A549 (cell line): ENCODE results near the gene KEAP1.

Experiments used
- CEBPB ChIP-seq, 2 experiments: fragments of >200 bp in 1 of 2; sonication (Bioruptor Twin) in 1 of 2; formaldehyde crosslinking in 1 of 2; IDR thresholded peaks; 2 replicates each; pipeline ENCODE4 v1.6.1; 2012 to 2016
- CHD2 ChIP-seq: fragments of 150-350 bp; IDR thresholded peaks from 2 replicates; pipeline ENCODE4 v1.6.1; 2014; ENCODE audit warnings: low read length; ENCODE audit not compliant: partially characterized antibody
- CHD4 ChIP-seq: fragments of 200-600 bp; sonication (generic); IDR thresholded peaks from 2 replicates; pipeline ENCODE4 v1.6.1; 2016; ENCODE audit warnings: antibody characterized with exemption, mild to moderate bottlenecking, borderline replicate concordance
- EHMT2 ChIP-seq: fragments of 200-600 bp; sonication (generic); IDR thresholded peaks from 2 replicates; pipeline ENCODE4 v1.6.1; 2016; ENCODE audit warnings: antibody characterized with exemption, low read depth, mild to moderate bottlenecking, moderate library complexity
- JUN ChIP-seq, 2 experiments: fragments of >200 bp; sonication (Bioruptor Twin); formaldehyde crosslinking; IDR thresholded peaks; 2 replicates in 1 of 2; 3 replicates in 1 of 2; pipeline ENCODE4 v1.6.1; 2016 to 2017
- MAZ ChIP-seq: fragments of 150-350 bp; IDR thresholded peaks from 2 replicates; pipeline ENCODE4 v1.6.1; 2014; ENCODE audit warnings: antibody characterized with exemption, low read depth, low read length, borderline replicate concordance
- NR3C1 ChIP-seq: fragments of >200 bp; sonication (Bioruptor Twin); formaldehyde crosslinking; IDR thresholded peaks from 3 replicates; pipeline ENCODE4 v1.6.1; 2017
- POLR2A ChIP-seq: IDR thresholded peaks from 2 replicates; pipeline ENCODE4 v1.6.1; 2012; ENCODE audit warnings: mild to moderate bottlenecking, low read length
- REST ChIP-seq: fragments of 200-600 bp; sonication (generic); IDR thresholded peaks from 2 replicates; pipeline ENCODE4 v1.6.1; 2016; ENCODE audit warnings: antibody characterized with exemption, mild to moderate bottlenecking, moderate library complexity
- ZSCAN20 ChIP-seq: fragments of 250-450 bp; sonication (Bioruptor Pico); IDR thresholded peaks from 2 replicates; pipeline ENCODE4 v1.8.0; 2022; ENCODE audit warnings: mild to moderate bottlenecking, moderate library complexity
- TF ChIP-seq, protein P1 (sequence below): fragments of >200 bp; sonication (Bioruptor Twin); formaldehyde crosslinking; IDR thresholded peaks from 3 replicates; pipeline ENCODE4 v1.5.1; 2016

DNA sequence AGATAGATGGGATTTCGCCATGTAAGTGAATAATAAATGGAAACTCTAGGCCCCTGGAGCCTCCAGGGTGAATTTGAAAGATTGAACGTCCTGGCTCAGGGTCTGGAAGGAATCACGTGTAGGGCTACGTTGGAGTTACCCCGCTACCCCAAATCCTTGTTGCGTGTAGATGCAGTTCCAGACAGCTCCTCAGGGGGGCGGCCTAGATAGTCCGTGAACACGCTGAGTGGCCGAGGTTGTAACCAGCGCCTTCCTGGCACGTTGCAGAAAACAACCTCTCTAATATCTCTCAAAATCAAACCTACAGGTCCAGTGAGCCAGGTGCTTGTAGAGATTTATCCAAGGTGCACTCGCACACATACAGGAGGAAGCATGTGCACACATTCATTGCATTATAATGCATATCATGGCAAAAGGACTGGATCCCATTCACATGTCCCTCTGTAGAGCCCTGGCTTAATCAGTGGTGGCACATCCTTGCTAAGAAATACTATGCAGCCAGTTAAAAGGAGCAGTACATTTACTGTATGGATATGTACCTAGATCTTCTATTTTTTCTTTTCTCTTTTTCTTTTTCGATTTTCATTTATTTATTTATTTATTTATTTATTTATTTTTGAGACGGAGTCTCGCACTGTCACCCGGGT lies 2.5 kb upstream of the KEAP1 start:
- TF ChIP-seq, protein P1, sequence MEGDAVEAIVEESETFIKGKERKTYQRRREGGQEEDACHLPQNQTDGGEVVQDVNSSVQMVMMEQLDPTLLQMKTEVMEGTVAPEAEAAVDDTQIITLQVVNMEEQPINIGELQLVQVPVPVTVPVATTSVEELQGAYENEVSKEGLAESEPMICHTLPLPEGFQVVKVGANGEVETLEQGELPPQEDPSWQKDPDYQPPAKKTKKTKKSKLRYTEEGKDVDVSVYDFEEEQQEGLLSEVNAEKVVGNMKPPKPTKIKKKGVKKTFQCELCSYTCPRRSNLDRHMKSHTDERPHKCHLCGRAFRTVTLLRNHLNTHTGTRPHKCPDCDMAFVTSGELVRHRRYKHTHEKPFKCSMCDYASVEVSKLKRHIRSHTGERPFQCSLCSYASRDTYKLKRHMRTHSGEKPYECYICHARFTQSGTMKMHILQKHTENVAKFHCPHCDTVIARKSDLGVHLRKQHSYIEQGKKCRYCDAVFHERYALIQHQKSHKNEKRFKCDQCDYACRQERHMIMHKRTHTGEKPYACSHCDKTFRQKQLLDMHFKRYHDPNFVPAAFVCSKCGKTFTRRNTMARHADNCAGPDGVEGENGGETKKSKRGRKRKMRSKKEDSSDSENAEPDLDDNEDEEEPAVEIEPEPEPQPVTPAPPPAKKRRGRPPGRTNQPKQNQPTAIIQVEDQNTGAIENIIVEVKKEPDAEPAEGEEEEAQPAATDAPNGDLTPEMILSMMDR, result peak; percentile 42
- TF ChIP-seq ZSCAN20 (CRISPR knock-in tag) (no peak), CEBPB (IDR thresholded peaks at IDR 0.05) (no peak), MAZ (no peak), EHMT2 (no peak), CHD2 (no peak), REST (no peak), POLR2A (no peak), JUN (IDR thresholded peaks at IDR 0.05) (no peak), NR3C1 (no peak), CHD4 (no peak)
